Body of pancreas (tissue), 4 donors: ENCODE data around the gene UFD1.

Experiments
- CTCF ChIP-seq, 7 experiments: fragments of 450-650 bp in 4 of 7; fragments of 200-600 bp in 3 of 7; sonication (generic) in 3 of 7; IDR thresholded peaks; one replicate each; pipeline ENCODE4 v1.5.1; 2016 to 2019; ENCODE audit warnings: antibody characterized with exemption in 7 of 7
- POLR2A ChIP-seq, 3 donors: fragments of 450-650 bp; IDR thresholded peaks; one replicate each; pipeline ENCODE4 v1.6.1; 2016; ENCODE audit warnings: antibody characterized with exemption in 3 of 3, mild to moderate bottlenecking in 2 of 3

GRCh38 chr22:19525116-19525660, 46.2 kb upstream of the UFD1 start:
- TF ChIP-seq CTCF (IDR thresholded peaks at IDR 0.05) (no peak), POLR2A (IDR thresholded peaks at IDR 0.05) (no peak)
